GM19467 (cell line): Measurements from ENCODE around the gene MRPS11.
"Not testable (repeated sequence)": the region's sequence is repeated elsewhere in the genome, so short reads cannot be mapped to it uniquely, and the experiment has no call there.

Experiments
- ATAC-seq: cut with Tn5 transposase; IDR thresholded peaks from one replicate; pipeline ENCODE4 v1.9.1; 2021; ENCODE audit warnings: mild to moderate bottlenecking, moderate library complexity; ENCODE audit not compliant: unreplicated experiment

MRPS11 gene

GRCh38 chr15:88489321-88489720, 21.8 kb downstream of the MRPS11 start:
- no peak for ATAC-seq

GRCh38 chr15:88490036-88490435, 22.5 kb downstream of the MRPS11 start:
- no peak for ATAC-seq

DNA sequence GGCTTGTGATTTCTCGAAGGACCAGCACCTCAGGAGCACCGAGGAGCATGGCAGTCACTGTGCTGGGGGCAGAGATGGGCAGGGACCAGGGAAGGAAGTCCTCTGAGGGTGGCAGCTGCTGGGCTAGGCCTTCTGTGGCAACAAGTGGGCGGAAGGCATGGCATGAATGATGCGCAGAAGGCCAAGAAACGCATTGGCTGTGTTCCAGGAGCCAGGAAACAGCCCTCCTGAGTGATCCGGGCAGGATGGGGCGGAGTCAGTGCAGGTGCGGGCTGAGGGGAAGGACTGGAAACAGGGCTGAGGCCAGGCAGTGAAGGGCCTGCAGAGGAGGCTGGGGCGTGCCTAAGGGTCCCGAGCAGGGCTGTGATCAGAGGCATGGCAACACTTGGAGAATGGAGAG, 23.6 kb downstream of the MRPS11 start:
- ATAC-seq: no peak

- ATAC-seq: no peak
These were observed 26.3 kb downstream of the MRPS11 start for GRCh38 chr15:88493844-88494243.

GRCh38 chr15:88497109-88497765, 29.7 kb downstream of the MRPS11 start:
- no peak for ATAC-seq

GRCh38 chr15:88498996-88499395, 31.5 kb downstream of the MRPS11 start:
- ATAC-seq: no peak

DNA sequence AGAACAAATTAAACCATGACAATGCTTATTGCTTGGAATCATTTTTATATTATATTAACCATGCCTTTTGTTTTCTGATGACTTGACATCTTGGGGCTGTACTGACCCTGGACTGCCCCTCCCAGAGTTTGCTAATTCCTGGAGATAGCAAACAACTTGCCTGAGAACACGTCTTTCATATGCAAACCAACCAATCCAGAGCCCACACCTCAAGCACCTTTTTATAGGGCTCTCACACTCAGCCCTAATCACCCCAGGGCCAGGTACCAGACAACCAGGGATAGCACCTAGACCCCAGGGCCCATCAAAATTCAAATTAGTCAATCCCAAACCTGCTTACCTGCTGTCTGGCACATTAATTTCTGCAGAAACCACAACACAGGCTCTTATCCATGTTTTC, 36.9 kb downstream of the MRPS11 start:
- no peak for ATAC-seq

- no peak for ATAC-seq
These were observed 38.2 kb downstream of the MRPS11 start for GRCh38 chr15:88505721-88506120.

- no peak for ATAC-seq
These were observed 39.1 kb downstream of the MRPS11 start for GRCh38 chr15:88506628-88507027.

- no peak for ATAC-seq
These were observed 41.8 kb downstream of the MRPS11 start for GRCh38 chr15:88509321-88509720.

- no peak for ATAC-seq
These were observed 42.5 kb downstream of the MRPS11 start for GRCh38 chr15:88509964-88510363.

DNA sequence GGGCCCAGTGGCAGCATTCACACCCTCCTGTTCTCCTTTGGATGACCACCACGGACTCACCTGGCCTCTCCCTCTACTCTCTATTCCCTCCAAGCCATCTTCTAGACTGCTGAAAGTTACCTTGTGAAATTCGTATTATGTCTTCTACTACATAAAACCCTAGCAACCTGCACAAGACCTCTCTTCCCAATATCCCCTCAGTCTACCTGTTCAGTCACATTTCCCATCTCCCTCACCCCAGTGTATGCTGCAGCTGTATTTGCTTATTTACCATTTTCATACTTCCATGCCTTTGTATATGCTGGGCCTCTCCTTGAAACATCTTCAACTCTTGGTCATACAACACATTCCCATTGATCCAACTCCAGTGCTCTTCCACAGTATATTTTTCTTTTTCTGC, 43.7 kb downstream of the MRPS11 start:
- ATAC-seq: no peak

GRCh38 chr15:88512078-88512477, 44.6 kb downstream of the MRPS11 start:
- no peak for ATAC-seq

DNA sequence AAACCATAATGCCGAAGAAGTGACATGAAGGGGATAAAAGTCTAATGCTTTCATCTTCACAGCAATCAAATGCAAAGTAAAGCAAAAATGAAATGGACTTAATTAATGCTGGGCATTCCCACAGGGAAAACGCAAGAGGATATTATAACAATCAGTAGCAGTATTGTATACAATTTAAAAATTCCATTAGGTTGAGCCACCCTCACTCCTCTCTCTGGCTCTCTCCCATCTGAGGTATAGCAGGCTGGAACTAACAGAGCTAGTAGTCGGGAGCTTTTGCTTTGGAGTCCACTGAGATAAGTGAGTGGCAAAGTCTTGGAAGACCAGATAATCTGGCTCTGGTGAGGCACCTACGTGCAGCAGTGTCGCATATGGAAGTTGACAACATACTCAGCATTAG, 45.1 kb downstream of the MRPS11 start:
- no peak for ATAC-seq

- ATAC-seq: no peak
These were observed 45.7 kb downstream of the MRPS11 start for GRCh38 chr15:88513195-88513594.

DNA sequence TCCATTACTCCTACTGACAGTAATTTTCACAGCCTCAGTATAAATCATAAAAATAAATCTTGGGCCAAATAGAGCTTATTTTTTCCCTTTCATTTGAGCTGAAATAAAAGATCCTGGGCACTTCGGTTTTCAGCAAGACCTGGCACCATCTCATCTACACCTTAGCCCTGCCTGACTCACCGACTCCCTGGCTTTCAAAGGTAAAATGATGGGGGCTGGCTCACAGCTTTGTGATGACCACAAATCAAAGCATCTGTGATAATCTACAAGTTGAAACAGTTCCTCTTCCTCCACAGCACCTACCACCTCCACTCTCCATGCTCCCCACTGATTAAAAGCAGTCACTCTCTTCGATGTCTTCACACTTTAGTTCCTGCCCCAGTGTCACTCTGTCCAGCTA, 51.4 kb downstream of the MRPS11 start:
- ATAC-seq: no peak

DNA sequence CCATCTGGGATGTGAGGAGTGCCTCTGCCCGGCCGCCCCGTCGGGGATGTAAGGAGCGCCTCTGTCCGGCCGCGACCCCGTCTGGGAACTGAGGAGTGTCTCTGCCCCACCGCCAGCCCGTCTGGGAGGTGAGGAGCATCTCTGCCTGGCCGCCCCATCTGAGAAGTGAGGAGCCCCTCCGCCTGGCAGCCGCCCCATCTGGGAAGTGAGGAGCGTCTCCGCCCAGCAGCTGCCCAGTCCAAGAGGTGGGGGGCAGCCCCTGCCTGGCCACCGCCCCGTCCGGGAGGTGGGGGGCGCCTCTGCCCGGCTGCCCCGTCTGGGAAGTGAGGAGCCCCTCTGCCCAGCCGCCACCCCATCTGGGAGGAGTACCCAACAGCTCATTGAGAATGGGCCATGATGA, 56.6 kb downstream of the MRPS11 start:
- not testable (repeated sequence) for ATAC-seq

DNA sequence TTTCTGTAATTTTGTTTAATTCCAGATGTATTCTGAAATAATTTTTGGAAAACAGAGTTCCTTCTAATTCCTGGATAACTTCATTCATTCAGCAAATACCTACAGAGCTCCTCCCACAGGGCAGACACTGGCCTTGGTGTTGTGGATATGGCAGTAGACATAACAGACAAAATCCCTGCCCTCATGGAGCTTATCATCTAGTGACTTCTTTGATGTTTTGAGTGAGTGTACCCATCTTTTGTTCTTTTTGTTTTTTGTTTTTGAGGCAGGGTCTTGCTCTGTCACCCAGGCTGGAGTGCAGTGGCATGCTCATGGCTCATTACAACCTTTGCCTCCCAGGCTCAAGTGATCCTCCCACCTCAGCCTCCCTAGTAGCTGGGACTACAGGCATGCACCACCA, 57.9 kb downstream of the MRPS11 start:
- ATAC-seq: no peak

DNA sequence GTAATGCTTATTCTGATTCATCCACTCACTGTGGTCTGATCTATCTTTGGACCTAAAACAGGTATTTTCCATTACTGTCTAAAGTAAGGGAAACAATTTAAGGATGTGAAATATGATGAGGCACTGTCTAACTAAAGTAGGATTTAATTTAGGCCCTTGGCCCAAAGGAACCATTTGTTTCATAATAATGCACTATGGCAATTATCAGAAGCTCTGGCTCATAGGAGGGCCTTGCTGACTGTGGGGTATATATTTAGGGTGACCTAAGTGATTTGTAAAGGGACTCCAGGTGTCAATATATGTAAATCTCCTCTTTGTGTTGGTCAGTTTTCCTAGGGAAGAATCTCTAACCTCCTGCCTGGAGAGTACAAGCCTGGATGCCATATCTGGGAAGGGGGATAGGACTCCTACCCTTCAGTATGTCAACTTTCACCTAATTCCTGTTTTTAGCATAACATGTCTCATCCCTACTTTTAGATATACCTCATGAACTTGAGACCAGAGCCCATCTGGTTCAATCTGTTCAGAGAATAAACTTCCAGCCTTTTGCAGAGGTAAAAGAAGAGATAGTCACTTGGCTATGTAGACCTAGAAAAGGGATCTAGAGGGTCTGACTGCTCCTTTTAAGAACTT, 58.9 kb downstream of the MRPS11 start:
- ATAC-seq: no peak

DNA sequence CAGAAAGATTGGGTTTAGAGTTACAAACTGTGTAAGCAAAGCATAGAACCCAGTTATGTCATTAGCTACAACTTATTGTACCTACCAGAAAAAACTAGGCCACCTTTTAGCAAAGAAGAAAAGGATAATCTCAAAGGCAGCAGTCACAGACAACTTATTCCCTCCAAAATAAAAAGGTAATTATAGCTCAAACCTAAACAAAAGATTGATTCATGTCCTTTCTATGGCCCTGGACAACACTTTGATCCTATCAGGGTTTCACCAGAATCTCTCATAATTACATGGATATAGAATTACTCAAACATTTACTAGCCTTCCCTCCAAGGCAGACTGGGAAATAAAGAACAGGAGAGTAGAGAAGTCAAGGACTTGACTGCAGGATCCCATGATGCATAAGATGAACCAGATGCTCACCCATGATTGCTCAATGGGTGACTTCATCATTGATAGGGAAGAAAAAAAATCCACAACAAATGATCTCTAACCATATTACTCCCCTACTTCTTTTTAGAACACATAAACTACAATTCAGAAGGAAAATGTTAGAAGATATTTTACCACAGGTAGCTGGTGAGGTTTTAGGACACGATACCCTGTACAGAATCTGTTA, 61.6 kb downstream of the MRPS11 start:
- ATAC-seq: no peak
